GM23338 (cell line): ENCODE measurements around the gene DNAI2. TPM values are rescaled to one million over a fixed set of nuclear protein-coding genes. Genes with fewer than 3 reads are reported as not detected.
A peak's percentile ranks its signal among the peaks of the same experiment; 100 is the strongest.

ENCODE experiments used
- ATAC-seq: fragments of 200-7000 bp; cut with Tn5 transposase; 3 replicates; pipeline ENCODE4 v1.9.1; 2020
- DNase-seq: peaks from one replicate; pipeline ENCODE4 v3.0.0-alpha.2; 2015; ENCODE audit warnings: low spot score
- H2AFZ ChIP-seq: fragments of 200-600 bp; sonication (generic); 2 replicates; pipeline ENCODE4 v1.8.0; 2016; ENCODE audit warnings: antibody characterized with exemption, mild to moderate bottlenecking, moderate library complexity
- H3F3A ChIP-seq: fragments of 200-600 bp; sonication (generic); replicated peaks from 2 replicates; pipeline ENCODE4 v1.8.0; 2017; ENCODE audit warnings: antibody characterized with exemption, mixed run types, low read depth
- H3K27ac ChIP-seq: fragments of 200-600 bp; sonication (generic); 2 replicates; pipeline ENCODE4 v1.6.1; 2016; ENCODE audit warnings: low read depth
- H3K27me3 ChIP-seq: fragments of 200-600 bp; sonication (generic); 2 replicates; pipeline ENCODE4 v1.8.0; 2016; ENCODE audit warnings: mild to moderate bottlenecking, mixed run types, moderate library complexity; ENCODE audit not compliant: insufficient read depth
- H3K36me3 ChIP-seq: fragments of 200-600 bp; sonication (generic); 2 replicates; pipeline ENCODE4 v1.8.0; 2016; ENCODE audit warnings: mild to moderate bottlenecking; ENCODE audit not compliant: insufficient read depth
- H3K4me1 ChIP-seq: fragments of 200-600 bp; sonication (generic); 2 replicates; pipeline ENCODE4 v1.8.0; 2016; ENCODE audit warnings: mild to moderate bottlenecking, moderate library complexity; ENCODE audit not compliant: insufficient read depth
- H3K4me2 ChIP-seq: fragments of 200-600 bp; sonication (generic); 2 replicates; pipeline ENCODE4 v1.7.1; 2017; ENCODE audit warnings: mixed run types
- H3K4me3 ChIP-seq: fragments of 200-600 bp; sonication (generic); 2 replicates; pipeline ENCODE4 v1.6.1; 2016; ENCODE audit warnings: mixed run types
- H3K79me2 ChIP-seq: fragments of 200-600 bp; sonication (generic); replicated peaks from 2 replicates; pipeline ENCODE4 v1.8.0; 2017; ENCODE audit warnings: mild to moderate bottlenecking; ENCODE audit not compliant: insufficient read depth
- H3K9me2 ChIP-seq: fragments of 200-600 bp; sonication (generic); 2 replicates; pipeline ENCODE4 v1.8.0; 2017; ENCODE audit not compliant: insufficient read depth
- H4K20me1 ChIP-seq: fragments of 200-600 bp; sonication (generic); replicated peaks from 2 replicates; pipeline ENCODE4 v1.8.0; 2017; ENCODE audit warnings: mild to moderate bottlenecking; ENCODE audit not compliant: insufficient read depth
- H3K27ac Mint-ChIP-seq: 2 replicates; pipeline ENCODE4 v1.8.0; 2020; ENCODE audit warnings: inconsistent platforms, mild to moderate bottlenecking, moderate library complexity, mixed read lengths
- H3K27me3 Mint-ChIP-seq: 3 replicates; pipeline ENCODE4 v1.8.0; 2022; ENCODE audit warnings: low read depth, mild to moderate bottlenecking, moderate library complexity, mixed read lengths, inconsistent platforms; ENCODE audit not compliant: insufficient read depth, poor library complexity
- H3K36me3 Mint-ChIP-seq: 3 replicates; pipeline ENCODE4 v1.8.0; 2021; ENCODE audit warnings: low read depth, mild to moderate bottlenecking, inconsistent platforms, moderate library complexity, mixed read lengths
- H3K4me1 Mint-ChIP-seq: 3 replicates; pipeline ENCODE4 v1.8.0; 2020; ENCODE audit warnings: mild to moderate bottlenecking, inconsistent platforms, mixed read lengths
- H3K4me3 Mint-ChIP-seq: 3 replicates; pipeline ENCODE4 v1.8.0; 2021; ENCODE audit warnings: moderate library complexity, mild to moderate bottlenecking, inconsistent platforms, mixed read lengths
- H3K9me3 Mint-ChIP-seq: 3 replicates; pipeline ENCODE4 v1.8.0; 2020; ENCODE audit warnings: moderate library complexity, mild to moderate bottlenecking, inconsistent platforms, mixed read lengths
- CREB1 ChIP-seq: fragments of 250-450 bp; sonication (Bioruptor Pico); IDR thresholded peaks from 2 replicates; pipeline ENCODE4 v1.5.0; 2020; ENCODE audit warnings: low read depth, mild to moderate bottlenecking, moderate library complexity
- EZH2 ChIP-seq: fragments of 200-600 bp; sonication (generic); IDR thresholded peaks from one replicate; pipeline ENCODE4 v1.8.0; 2017; ENCODE audit warnings: antibody characterized with exemption, mild to moderate bottlenecking, low read depth; ENCODE audit not compliant: unreplicated experiment
- EZH2phosphoT487 ChIP-seq: fragments of 200-600 bp; sonication (generic); IDR thresholded peaks from one replicate; pipeline ENCODE4 v1.8.1; 2018; ENCODE audit warnings: antibody characterized with exemption; ENCODE audit not compliant: unreplicated experiment
- JUNB ChIP-seq: IDR thresholded peaks from one replicate; pipeline ENCODE4 v1.6.1; 2016; ENCODE audit warnings: antibody characterized with exemption; ENCODE audit not compliant: unreplicated experiment
- STAT1 ChIP-seq: IDR thresholded peaks from one replicate; pipeline ENCODE4 v1.6.1; 2016; ENCODE audit warnings: antibody characterized with exemption; ENCODE audit not compliant: unreplicated experiment
- polyA plus RNA-seq: library from polyadenylated mRNA; unstranded; fragments of >200 nt; fragmentation: Nextera tagmentation; extraction: Ambion mirVana; gene quantifications from 2 replicates; pipeline ENCODE4 v1.2.1, GENCODE V29; 2016
- total RNA-seq: library from RNA; depleted of rRNA; stranded (reverse); fragments of >200 nt; shearing (Covaris generic); gene quantifications from 2 replicates; pipeline ENCODE4 v1.2.3, GENCODE V29; 2014
- TF ChIP-seq, protein P1 (sequence below): IDR thresholded peaks from one replicate; pipeline ENCODE4 v1.6.1; 2018; ENCODE audit warnings: antibody characterized with exemption; ENCODE audit not compliant: unreplicated experiment
- TF ChIP-seq, protein P2 (sequence below), 2 experiments: fragments of 200-600 bp in 1 of 2; sonication (generic) in 1 of 2; conservative IDR thresholded peaks; 2 replicates each; pipeline versions ENCODE4 v1.5.1 to v1.6.1; 2016 to 2017; ENCODE audit warnings: antibody characterized with exemption in 2 of 2, low read depth in 2 of 2, mild to moderate bottlenecking in 2 of 2, moderate library complexity in 1 of 2
- TF ChIP-seq, protein P3 (sequence below): fragments of 250-450 bp; sonication (Bioruptor Pico); IDR thresholded peaks from 2 replicates; pipeline ENCODE4 v1.5.0; 2020; ENCODE audit warnings: mild to moderate bottlenecking, moderate library complexity

Gene DNAI2
- total and polyA plus RNA-seq, 2 experiments from 2014 or later: 0.21 TPM; not detected in 1

DNA sequence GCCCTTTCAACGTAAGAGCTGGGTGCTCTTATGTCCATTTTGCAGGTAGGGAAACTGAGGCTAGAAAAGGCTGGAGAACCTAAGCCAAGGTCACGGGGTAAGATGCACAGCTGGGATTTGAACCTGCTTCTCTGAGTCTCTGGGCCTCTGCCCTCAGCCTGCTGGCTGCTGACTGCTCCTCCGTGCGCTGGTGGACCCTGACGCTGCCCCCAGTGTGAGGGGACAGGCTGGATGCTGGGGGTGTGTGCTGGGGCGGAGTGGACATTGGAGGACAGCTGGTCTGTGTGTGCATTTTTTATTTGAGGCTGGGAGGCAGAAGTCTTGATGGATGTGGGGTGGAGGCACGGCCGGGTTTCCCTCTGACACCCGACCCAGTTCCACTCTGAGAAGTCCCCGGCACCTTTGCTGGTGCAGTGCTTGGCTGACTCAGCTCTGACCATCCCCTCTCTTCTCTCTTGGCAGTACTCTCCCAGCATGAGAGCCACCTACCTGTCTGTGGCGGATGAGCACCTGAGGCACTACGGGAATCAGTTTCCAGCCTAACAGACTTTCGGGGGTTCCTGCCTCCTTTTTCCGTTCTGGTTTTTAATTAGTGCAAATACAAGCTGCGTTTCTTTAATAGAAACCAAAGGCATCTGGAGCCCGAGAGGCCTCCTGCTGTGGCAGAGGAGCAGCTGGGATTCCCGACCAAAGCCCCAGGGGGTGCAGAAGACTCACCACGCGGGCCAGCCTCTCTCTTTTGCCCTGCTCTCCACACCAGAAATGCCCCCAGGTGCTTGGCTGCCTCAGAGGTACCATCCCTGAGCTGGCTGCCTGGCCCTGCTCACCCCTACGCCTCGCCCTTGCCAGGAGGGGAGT is 14.1 kb upstream of the DNAI2 start:
- peak; percentile 45 for DNase-seq

More for the DNA sequence above, 14.1 kb upstream of the DNAI2 start:
- TF ChIP-seq, protein P1, sequence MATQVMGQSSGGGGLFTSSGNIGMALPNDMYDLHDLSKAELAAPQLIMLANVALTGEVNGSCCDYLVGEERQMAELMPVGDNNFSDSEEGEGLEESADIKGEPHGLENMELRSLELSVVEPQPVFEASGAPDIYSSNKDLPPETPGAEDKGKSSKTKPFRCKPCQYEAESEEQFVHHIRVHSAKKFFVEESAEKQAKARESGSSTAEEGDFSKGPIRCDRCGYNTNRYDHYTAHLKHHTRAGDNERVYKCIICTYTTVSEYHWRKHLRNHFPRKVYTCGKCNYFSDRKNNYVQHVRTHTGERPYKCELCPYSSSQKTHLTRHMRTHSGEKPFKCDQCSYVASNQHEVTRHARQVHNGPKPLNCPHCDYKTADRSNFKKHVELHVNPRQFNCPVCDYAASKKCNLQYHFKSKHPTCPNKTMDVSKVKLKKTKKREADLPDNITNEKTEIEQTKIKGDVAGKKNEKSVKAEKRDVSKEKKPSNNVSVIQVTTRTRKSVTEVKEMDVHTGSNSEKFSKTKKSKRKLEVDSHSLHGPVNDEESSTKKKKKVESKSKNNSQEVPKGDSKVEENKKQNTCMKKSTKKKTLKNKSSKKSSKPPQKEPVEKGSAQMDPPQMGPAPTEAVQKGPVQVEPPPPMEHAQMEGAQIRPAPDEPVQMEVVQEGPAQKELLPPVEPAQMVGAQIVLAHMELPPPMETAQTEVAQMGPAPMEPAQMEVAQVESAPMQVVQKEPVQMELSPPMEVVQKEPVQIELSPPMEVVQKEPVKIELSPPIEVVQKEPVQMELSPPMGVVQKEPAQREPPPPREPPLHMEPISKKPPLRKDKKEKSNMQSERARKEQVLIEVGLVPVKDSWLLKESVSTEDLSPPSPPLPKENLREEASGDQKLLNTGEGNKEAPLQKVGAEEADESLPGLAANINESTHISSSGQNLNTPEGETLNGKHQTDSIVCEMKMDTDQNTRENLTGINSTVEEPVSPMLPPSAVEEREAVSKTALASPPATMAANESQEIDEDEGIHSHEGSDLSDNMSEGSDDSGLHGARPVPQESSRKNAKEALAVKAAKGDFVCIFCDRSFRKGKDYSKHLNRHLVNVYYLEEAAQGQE: no peak
- TF ChIP-seq JUNB (no peak), STAT1 (no peak), EZH2 (no peak), EZH2phosphoT487 (no peak), CREB1 (CRISPR knock-in tag) (no peak)
- TF ChIP-seq, protein P2, sequence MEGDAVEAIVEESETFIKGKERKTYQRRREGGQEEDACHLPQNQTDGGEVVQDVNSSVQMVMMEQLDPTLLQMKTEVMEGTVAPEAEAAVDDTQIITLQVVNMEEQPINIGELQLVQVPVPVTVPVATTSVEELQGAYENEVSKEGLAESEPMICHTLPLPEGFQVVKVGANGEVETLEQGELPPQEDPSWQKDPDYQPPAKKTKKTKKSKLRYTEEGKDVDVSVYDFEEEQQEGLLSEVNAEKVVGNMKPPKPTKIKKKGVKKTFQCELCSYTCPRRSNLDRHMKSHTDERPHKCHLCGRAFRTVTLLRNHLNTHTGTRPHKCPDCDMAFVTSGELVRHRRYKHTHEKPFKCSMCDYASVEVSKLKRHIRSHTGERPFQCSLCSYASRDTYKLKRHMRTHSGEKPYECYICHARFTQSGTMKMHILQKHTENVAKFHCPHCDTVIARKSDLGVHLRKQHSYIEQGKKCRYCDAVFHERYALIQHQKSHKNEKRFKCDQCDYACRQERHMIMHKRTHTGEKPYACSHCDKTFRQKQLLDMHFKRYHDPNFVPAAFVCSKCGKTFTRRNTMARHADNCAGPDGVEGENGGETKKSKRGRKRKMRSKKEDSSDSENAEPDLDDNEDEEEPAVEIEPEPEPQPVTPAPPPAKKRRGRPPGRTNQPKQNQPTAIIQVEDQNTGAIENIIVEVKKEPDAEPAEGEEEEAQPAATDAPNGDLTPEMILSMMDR (conservative IDR thresholded peaks at IDR 0.05; ENCODE audit: low read depth in 2 of 2): peak in 1 of 2 experiments; percentile 37; a peak in 2 of 4 replicates
- TF ChIP-seq, protein P3, sequence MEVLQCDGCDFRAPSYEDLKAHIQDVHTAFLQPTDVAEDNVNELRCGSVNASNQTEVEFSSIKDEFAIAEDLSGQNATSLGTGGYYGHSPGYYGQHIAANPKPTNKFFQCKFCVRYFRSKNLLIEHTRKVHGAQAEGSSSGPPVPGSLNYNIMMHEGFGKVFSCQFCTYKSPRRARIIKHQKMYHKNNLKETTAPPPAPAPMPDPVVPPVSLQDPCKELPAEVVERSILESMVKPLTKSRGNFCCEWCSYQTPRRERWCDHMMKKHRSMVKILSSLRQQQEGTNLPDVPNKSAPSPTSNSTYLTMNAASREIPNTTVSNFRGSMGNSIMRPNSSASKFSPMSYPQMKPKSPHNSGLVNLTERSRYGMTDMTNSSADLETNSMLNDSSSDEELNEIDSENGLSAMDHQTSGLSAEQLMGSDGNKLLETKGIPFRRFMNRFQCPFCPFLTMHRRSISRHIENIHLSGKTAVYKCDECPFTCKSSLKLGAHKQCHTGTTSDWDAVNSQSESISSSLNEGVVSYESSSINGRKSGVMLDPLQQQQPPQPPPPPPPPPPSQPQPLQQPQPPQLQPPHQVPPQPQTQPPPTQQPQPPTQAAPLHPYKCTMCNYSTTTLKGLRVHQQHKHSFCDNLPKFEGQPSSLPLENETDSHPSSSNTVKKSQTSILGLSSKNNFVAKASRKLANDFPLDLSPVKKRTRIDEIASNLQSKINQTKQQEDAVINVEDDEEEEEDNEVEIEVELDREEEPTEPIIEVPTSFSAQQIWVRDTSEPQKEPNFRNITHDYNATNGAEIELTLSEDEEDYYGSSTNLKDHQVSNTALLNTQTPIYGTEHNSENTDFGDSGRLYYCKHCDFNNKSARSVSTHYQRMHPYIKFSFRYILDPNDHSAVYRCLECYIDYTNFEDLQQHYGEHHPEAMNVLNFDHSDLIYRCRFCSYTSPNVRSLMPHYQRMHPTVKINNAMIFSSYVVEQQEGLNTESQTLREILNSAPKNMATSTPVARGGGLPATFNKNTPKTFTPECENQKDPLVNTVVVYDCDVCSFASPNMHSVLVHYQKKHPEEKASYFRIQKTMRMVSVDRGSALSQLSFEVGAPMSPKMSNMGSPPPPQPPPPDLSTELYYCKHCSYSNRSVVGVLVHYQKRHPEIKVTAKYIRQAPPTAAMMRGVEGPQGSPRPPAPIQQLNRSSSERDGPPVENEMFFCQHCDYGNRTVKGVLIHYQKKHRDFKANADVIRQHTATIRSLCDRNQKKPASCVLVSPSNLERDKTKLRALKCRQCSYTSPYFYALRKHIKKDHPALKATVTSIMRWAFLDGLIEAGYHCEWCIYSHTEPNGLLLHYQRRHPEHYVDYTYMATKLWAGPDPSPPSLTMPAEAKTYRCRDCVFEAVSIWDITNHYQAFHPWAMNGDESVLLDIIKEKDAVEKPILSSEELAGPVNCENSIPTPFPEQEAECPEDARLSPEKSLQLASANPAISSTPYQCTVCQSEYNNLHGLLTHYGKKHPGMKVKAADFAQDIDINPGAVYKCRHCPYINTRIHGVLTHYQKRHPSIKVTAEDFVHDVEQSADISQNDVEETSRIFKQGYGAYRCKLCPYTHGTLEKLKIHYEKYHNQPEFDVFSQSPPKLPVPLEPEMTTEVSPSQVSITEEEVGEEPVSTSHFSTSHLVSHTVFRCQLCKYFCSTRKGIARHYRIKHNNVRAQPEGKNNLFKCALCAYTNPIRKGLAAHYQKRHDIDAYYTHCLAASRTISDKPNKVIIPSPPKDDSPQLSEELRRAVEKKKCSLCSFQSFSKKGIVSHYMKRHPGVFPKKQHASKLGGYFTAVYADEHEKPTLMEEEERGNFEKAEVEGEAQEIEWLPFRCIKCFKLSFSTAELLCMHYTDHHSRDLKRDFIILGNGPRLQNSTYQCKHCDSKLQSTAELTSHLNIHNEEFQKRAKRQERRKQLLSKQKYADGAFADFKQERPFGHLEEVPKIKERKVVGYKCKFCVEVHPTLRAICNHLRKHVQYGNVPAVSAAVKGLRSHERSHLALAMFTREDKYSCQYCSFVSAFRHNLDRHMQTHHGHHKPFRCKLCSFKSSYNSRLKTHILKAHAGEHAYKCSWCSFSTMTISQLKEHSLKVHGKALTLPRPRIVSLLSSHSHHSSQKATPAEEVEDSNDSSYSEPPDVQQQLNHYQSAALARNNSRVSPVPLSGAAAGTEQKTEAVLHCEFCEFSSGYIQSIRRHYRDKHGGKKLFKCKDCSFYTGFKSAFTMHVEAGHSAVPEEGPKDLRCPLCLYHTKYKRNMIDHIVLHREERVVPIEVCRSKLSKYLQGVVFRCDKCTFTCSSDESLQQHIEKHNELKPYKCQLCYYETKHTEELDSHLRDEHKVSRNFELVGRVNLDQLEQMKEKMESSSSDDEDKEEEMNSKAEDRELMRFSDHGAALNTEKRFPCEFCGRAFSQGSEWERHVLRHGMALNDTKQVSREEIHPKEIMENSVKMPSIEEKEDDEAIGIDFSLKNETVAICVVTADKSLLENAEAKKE (CRISPR knock-in tag): no peak
- Mint-ChIP-seq H3K36me3 (no peaks in the 10 kb centered on the region), H3K4me1 (peaks cover 18% of the 10 kb centered on the region), H3K9me3 (no peaks in the 10 kb centered on the region), H3K27me3 (peaks cover 8% of the 10 kb centered on the region), H3K27ac (no peak overlapping the region), H3K4me3 (peak overlapping the region; percentile 43; the same call in 2 of the 3 replicates)
- Histone ChIP-seq H3K36me3 (no peaks in the 10 kb centered on the region), H3K4me3 (peak overlapping the region; percentile 41; the same call in 1 of the 2 replicates), H3K9me2 (no peaks in the 10 kb centered on the region), H4K20me1 (peaks cover 3% of the 10 kb centered on the region; the same call in 1 of the 2 replicates), H3K79me2 (no peaks in the 10 kb centered on the region), H3K27ac (no peak overlapping the region), H3K4me2 (peak overlapping the region; percentile 70), H3F3A (0 out of 2 replicates have a peak, but pooled peaks cover 4% of the 10 kb centered on the region), H3K4me1 (peaks cover 16% of the 10 kb centered on the region), H2AFZ (peak overlapping the region; percentile 83; the same call in 1 of the 2 replicates), H3K27me3 (no peaks in the 10 kb centered on the region)
- ATAC-seq: peak; percentile 83
